Naive thymus-derived CD4-positive, alpha-beta T cell (primary cell): ENCODE data around the gene TOX2. TPM values are rescaled to one million over a fixed set of nuclear protein-coding genes. Genes with fewer than 3 reads are reported as not detected.

ENCODE experiments used
- ATAC-seq: fragments of 150-1000 bp; cut with Tn5 transposase; 2 replicates; pipeline ENCODE4 v1.10.0; 2021; ENCODE audit warnings: mild to moderate bottlenecking, moderate library complexity
- CTCF ChIA-PET: fragments of 350-600 bp; sonication (Branson Sonifier 250); formaldehyde crosslinking; loops from one replicate; lab custom pipeline; 2021; ENCODE audit warnings: antibody characterized with exemption; lab: Charles Lee
- POLR2A ChIA-PET: fragments of 350-600 bp; sonication (Branson Sonifier 250); formaldehyde crosslinking; loops from one replicate; lab custom pipeline; 2021; ENCODE audit warnings: antibody characterized with exemption, inconsistent platforms; lab: Charles Lee
- DNase-seq, 9 donors: peaks; one replicate each; pipeline versions ENCODE4 v3.0.0 to v3.0.0-alpha.2; 2020 to 2022; ENCODE audit warnings: mixed read lengths in 1 of 9
- H3K27ac ChIP-seq: one replicate; pipeline ENCODE4 v1.7.0; 2013; ENCODE audit warnings: mild to moderate bottlenecking, low read depth, low read length, moderate library complexity
- H3K27me3 ChIP-seq, 2 donors: one replicate each; pipeline ENCODE4 v1.7.0; 2013; ENCODE audit warnings: low read length in 2 of 2, mild to moderate bottlenecking in 2 of 2, moderate library complexity in 2 of 2; ENCODE audit not compliant: control insufficient read depth in 2 of 2, insufficient read depth in 2 of 2
- H3K36me3 ChIP-seq, 3 experiments: 1 replicate in 2 of 3; 2 replicates in 1 of 3; pipeline ENCODE4 v1.7.0; 2013; ENCODE audit warnings: low read length in 3 of 3, mild to moderate bottlenecking in 3 of 3, moderate library complexity in 1 of 3; ENCODE audit not compliant: insufficient read depth in 3 of 3, control insufficient read depth in 2 of 3
- H3K4me1 ChIP-seq, 2 donors: one replicate each; pipeline ENCODE4 v1.7.0; 2013; ENCODE audit warnings: low read length in 2 of 2, mild to moderate bottlenecking in 2 of 2, moderate library complexity in 1 of 2; ENCODE audit not compliant: control insufficient read depth in 2 of 2, insufficient read depth in 2 of 2
- H3K4me3 ChIP-seq: 2 replicates; pipeline ENCODE4 v1.7.0; 2013; ENCODE audit warnings: mild to moderate bottlenecking, low read length
- H3K9me3 ChIP-seq, 3 experiments: 1 replicate in 2 of 3; 2 replicates in 1 of 3; pipeline ENCODE4 v1.7.0; 2013; ENCODE audit warnings: low read length in 3 of 3; ENCODE audit not compliant: control insufficient read depth in 2 of 3
- H3K27ac Mint-ChIP-seq, 9 donors: one replicate each; pipeline ENCODE4 v1.8.0; 2020 to 2022; ENCODE audit warnings: mixed read lengths in 9 of 9, mild to moderate bottlenecking in 8 of 9, moderate library complexity in 5 of 9, inconsistent platforms in 2 of 9
- H3K27me3 Mint-ChIP-seq, 5 donors: one replicate each; pipeline ENCODE4 v1.8.0; 2021 to 2022; ENCODE audit warnings: mixed read lengths in 5 of 5, mild to moderate bottlenecking in 1 of 5
- H3K36me3 Mint-ChIP-seq, 5 donors: one replicate each; pipeline ENCODE4 v1.8.0; 2020 to 2022; ENCODE audit warnings: mixed read lengths in 5 of 5, mild to moderate bottlenecking in 3 of 5, inconsistent platforms in 1 of 5
- H3K4me1 Mint-ChIP-seq, 7 donors: one replicate each; pipeline ENCODE4 v1.8.0; 2020 to 2022; ENCODE audit warnings: mixed read lengths in 7 of 7, mild to moderate bottlenecking in 3 of 7, inconsistent platforms in 1 of 7
- H3K4me3 Mint-ChIP-seq, 10 donors: one replicate each; pipeline ENCODE4 v1.8.0; 2020 to 2022; ENCODE audit warnings: mild to moderate bottlenecking in 10 of 10, mixed read lengths in 10 of 10, moderate library complexity in 6 of 10, inconsistent platforms in 2 of 10
- H3K9me3 Mint-ChIP-seq, 11 donors: one replicate each; pipeline ENCODE4 v1.8.0; 2020 to 2022; ENCODE audit warnings: mixed read lengths in 11 of 11, mild to moderate bottlenecking in 4 of 11, inconsistent platforms in 1 of 11, moderate library complexity in 1 of 11
- intact Hi-C, 2 donors: fragments of 100-400 bp; cut with micrococcal nuclease; formaldehyde crosslinking; loops; one replicate each; pipeline ENCODE4 v1.15.1; 2023
- polyA plus RNA-seq, 2 donors: library from polyadenylated mRNA; unstranded; fragments of 300-500 nt; fragmentation: Illumina TruSeq; gene quantifications; one replicate each; pipeline ENCODE4 v1.2.3, GENCODE V29; 2021
- total RNA-seq, 6 experiments: library from RNA in 5 of 6; stranded (reverse) in 5 of 6; gene quantifications; 1 replicate in 5 of 6; 2 replicates in 1 of 6; pipeline ENCODE4 v1.2.3 and lab custom pipeline; 2021 to 2026

Gene TOX2
- total and polyA plus RNA-seq, 7 experiments from 2014 or later: 0.22 to 7.1 (median 1.5) TPM

DNA sequence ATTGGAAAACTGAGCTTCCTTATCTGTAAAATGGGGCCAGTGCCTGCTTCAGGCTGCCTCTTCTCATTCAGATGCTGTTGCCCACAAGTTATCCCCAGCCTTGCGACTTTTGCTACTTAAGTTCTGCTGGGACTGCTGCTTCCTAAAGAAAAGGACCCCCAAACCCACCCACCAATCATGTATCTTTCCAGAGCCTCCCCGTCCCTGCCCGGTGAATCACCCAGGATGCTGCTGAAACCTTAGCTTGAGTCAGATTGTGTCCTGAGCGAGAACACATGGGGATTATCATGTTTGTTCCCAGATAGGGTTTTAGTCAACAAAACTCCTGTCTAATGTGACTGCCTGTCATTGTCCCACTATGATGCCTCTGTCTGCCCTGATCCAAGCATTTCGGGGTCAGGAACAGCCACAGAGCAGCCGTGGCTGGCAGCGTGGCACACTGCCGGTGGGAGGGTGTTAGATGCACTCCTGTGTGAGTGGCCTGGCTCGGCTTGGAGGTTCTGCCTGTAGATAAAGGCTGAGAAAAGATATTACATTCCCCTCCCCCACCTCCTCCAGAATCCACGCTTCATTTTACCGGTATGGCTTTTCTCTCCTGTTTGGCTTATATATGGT is 79.9 kb downstream of the TOX2 start:
- Mint-ChIP-seq H3K36me3 (peaks cover 0 to 24% (median 0%) of the 10 kb centered on the region in 5 donors), H3K9me3 (peaks cover 0 to 16% (median 3%) of the 10 kb centered on the region in 11 donors), H3K4me1 (peaks cover 4 to 21% (median 7%) of the 10 kb centered on the region in 7 donors), H3K4me3 (no peak overlapping the region), H3K27me3 (peaks cover 0 to 16% (median 0%) of the 10 kb centered on the region in 5 donors), H3K27ac (no peak overlapping the region)
- H3K27me3 ChIP-seq: no peaks in the 10 kb centered on the region
- no peak for ATAC-seq
- intact Hi-C loops: no loop called here
- no peaks in the 10 kb centered on the region for H3K4me1 ChIP-seq
- ChIA-PET CTCF (no interaction called here), POLR2A (no interaction called here)
- DNase-seq: no peak
- H3K36me3 ChIP-seq: no peaks in the 10 kb centered on the region
- no peaks in the 10 kb centered on the region for H3K9me3 ChIP-seq
- no peak overlapping the region for H3K4me3 ChIP-seq
- no peak overlapping the region for H3K27ac ChIP-seq

DNA sequence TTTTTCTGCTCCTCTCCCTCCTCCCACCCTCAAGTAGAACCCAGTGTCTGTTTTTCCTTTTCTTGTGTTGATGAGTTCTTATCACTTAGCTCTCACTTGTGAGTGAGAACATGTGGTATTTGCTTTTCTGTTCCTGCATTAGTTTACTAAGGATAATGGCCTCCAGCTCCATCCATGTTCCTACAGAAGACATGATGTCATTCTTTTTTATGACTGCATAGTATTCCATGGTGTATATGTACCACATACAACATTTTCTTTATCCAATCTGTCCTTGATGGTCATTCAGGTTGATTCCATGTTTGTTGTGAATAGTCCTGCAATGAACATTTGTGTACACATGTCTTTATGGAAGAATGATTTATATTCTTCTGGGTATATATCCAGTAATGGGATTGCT is 81.0 kb downstream of the TOX2 start:
- ChIA-PET CTCF (interaction anchor here (0.6 kb wide), 1 partner anchor 1325 kb away, joined by 4 read pairs; no protein-coding TSS in a partner anchor), POLR2A (interaction anchor here (1.2 kb wide), 1 partner anchor 24 kb away, joined by 3 read pairs; no protein-coding TSS in a partner anchor)
- Mint-ChIP-seq H3K36me3 (peaks cover 0 to 28% (median 0%) of the 10 kb centered on the region in 5 donors), H3K27me3 (peaks cover 0 to 25% (median 3%) of the 10 kb centered on the region in 5 donors), H3K9me3 (peaks cover 0 to 12% (median 0%) of the 10 kb centered on the region in 11 donors), H3K4me1 (peaks cover 4 to 17% (median 7%) of the 10 kb centered on the region in 7 donors), H3K4me3 (no peak overlapping the region), H3K27ac (no peak overlapping the region)
- DNase-seq: no peak
- H3K27me3 ChIP-seq: no peaks in the 10 kb centered on the region
- H3K4me1 ChIP-seq: no peaks in the 10 kb centered on the region
- no peaks in the 10 kb centered on the region for H3K36me3 ChIP-seq
- H3K9me3 ChIP-seq: no peaks in the 10 kb centered on the region
- intact Hi-C loops: no loop called here
- no peak for ATAC-seq
- no peak overlapping the region for H3K27ac ChIP-seq
- no peak overlapping the region for H3K4me3 ChIP-seq

DNA sequence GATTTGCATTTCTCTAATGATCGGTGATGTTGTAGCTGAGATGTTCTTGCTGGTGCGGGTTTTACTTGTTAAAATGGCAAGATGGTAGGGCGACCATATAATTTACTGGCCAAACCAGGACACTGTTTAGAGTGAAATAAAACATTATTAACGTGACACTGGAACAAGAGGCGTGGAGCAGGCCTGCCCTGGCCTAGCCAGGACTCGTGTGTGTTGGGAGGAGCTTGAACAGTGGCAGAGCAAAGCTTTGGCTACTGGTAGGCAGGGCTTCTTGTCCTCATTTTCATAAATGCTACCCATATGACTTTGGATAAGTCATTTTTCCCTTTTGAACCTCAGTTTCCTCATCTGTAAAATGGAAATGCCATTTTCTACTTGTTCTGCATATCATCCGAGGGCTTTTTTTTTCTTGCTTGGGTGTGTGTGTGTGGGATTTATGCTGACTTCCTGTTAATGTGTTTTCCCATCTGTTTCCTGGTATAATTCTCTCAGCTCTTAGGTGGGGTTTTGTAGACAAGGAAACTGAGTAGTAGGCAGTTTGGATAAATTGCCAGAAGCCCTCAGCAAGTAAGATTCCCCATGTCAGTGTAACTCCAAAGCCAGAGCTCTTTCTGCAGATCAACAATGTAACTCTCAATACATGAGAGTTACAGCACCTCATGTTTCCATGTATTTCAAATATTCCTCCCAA is 81.7 kb downstream of the TOX2 start:
- Mint-ChIP-seq H3K36me3 (peaks cover 0 to 29% (median 0%) of the 10 kb centered on the region in 5 donors), H3K27me3 (peaks cover 0 to 25% (median 5%) of the 10 kb centered on the region in 5 donors), H3K9me3 (peaks cover 0 to 12% (median 0%) of the 10 kb centered on the region in 11 donors), H3K27ac (no peak overlapping the region), H3K4me1 (peaks cover 4 to 17% (median 8%) of the 10 kb centered on the region in 7 donors), H3K4me3 (no peak overlapping the region)
- Histone ChIP-seq H3K9me3 (no peaks in the 10 kb centered on the region), H3K27ac (no peak overlapping the region), H3K36me3 (no peaks in the 10 kb centered on the region), H3K27me3 (no peaks in the 10 kb centered on the region), H3K4me1 (no peaks in the 10 kb centered on the region), H3K4me3 (no peak overlapping the region)
- intact Hi-C loops: no loop called here
- POLR2A ChIA-PET: interaction anchor here (0.6 to 1.2 kb wide), 2 partner anchors 23 to 57 kb away, joined by 3 read pairs; no protein-coding TSS in a partner anchor
- CTCF ChIA-PET: no interaction called here
- DNase-seq (no peak), ATAC-seq (no peak)

DNA sequence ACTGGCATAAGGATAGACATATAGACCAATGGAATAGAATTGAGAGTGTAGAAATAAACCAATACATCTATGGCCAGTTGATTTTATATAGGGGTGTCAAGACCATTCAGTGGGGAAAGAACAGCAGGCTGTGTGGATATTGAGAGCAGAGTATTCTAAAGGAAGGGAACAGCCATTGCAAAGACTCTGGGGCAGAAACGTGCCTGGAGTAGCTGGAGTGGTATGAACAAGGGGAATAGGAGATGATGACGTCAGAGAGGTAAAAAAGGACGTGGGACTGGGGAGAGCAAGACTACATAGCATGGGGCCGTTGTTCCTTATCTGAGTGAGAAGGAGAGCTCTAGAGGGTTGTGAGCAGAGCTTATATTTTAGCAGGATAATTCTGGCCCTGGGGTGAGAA is 85.2 kb downstream of the TOX2 start:
- H3K9me3 Mint-ChIP-seq: peaks cover 0 to 12% (median 0%) of the 10 kb centered on the region in 11 donors
- Histone ChIP-seq H3K4me3 (no peak overlapping the region), H3K36me3 (no peaks in the 10 kb centered on the region), H3K4me1 (no peaks in the 10 kb centered on the region), H3K27ac (no peak overlapping the region), H3K27me3 (no peaks in the 10 kb centered on the region), H3K9me3 (no peaks in the 10 kb centered on the region)
- H3K4me1 Mint-ChIP-seq: peaks cover 4 to 30% (median 11%) of the 10 kb centered on the region in 7 donors
- intact Hi-C loops: no loop called here
- ATAC-seq (no peak), DNase-seq (no peak)
- H3K27ac Mint-ChIP-seq: no peak overlapping the region
- ChIA-PET POLR2A (no interaction called here), CTCF (no interaction called here)
- H3K4me3 Mint-ChIP-seq: no peak overlapping the region
- peaks cover 0 to 41% (median 11%) of the 10 kb centered on the region in 5 donors for H3K27me3 Mint-ChIP-seq
- H3K36me3 Mint-ChIP-seq: peaks cover 0 to 31% (median 0%) of the 10 kb centered on the region in 5 donors

DNA sequence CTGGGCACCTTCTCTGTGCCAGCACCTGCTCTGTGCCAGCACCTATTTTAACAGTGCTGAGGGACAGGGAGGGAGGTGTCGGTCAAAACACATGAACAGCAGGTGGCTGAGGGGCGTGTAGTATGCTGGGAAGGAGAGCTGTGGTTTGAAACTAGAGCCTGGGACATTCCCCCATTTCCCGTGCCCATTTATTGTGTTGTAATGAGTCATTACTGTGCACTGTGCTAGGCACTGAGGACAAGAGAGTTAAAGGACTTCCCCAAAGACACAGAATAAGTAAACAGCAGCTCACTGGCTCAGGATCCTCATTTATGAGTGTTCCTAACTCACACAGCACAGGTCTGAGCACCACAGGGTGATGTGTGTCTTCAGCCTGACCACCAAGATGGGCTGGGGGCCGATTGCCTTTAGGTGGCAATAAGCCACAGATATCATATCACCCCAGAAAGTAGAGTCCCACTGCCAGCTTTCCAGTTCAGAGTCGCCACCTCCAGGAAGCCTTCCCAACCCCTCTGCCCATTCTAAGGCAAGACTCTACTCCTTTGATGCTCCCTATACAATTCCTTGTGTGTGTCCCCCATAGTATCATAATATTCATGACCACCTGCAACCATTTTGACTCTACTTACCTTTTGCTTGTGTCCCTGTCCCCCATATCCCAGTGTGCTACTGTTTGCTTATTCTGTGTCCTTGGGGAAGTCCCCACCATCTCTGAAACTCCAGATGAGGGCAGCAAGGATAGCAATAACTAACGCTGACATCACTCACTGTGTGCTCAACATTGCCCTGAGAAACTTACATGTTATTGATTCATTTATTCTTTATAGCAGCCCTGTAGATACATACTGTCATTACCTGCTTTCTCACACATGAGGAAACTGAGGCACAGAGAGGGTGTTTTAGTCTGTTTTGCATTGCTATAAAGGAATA is 87.3 kb downstream of the TOX2 start:
- H3K9me3 Mint-ChIP-seq: peaks cover 0 to 5% (median 0%) of the 10 kb centered on the region in 11 donors
- Histone ChIP-seq H3K36me3 (no peaks in the 10 kb centered on the region), H3K27ac (no peak overlapping the region), H3K4me3 (no peak overlapping the region), H3K9me3 (no peaks in the 10 kb centered on the region), H3K27me3 (no peaks in the 10 kb centered on the region), H3K4me1 (no peaks in the 10 kb centered on the region)
- DNase-seq (no peak), ATAC-seq (no peak)
- intact Hi-C loops: no loop called here
- CTCF ChIA-PET: interaction anchor here (0.8 kb wide), 1 partner anchor 112 kb away, joined by 3 read pairs; no protein-coding TSS in a partner anchor
- H3K4me1 Mint-ChIP-seq: peaks cover 2 to 24% (median 14%) of the 10 kb centered on the region in 7 donors
- peak overlapping the region in 1 of 9 donors; percentile 28 for H3K27ac Mint-ChIP-seq
- peaks cover 0 to 19% (median 0%) of the 10 kb centered on the region in 5 donors for H3K36me3 Mint-ChIP-seq
- H3K27me3 Mint-ChIP-seq: peaks cover 0 to 46% (median 11%) of the 10 kb centered on the region in 5 donors
- H3K4me3 Mint-ChIP-seq: no peak overlapping the region
- POLR2A ChIA-PET: no interaction called here

DNA sequence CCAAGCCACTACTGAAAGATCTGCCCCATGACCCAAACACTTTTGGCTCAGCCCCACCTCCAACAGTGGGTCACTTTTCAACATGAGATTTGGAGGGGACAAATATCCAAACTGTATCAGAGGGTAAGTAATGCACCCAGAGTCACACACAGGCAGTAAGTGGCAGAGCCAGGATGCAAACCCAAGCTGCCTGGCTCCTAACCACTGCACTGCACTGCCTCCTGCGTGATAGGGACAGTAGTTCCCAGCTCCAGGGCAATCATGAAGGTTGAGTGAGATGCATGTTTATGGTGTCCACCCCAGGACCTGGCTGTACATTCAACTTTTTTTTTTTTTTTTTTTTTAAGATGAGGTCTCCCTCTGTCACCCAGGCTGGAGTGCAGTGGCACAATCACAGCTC is 88.2 kb downstream of the TOX2 start:
- H3K27ac Mint-ChIP-seq: no peak overlapping the region
- H3K4me3 Mint-ChIP-seq: no peak overlapping the region
- Histone ChIP-seq H3K27me3 (no peaks in the 10 kb centered on the region), H3K27ac (no peak overlapping the region), H3K4me3 (no peak overlapping the region), H3K36me3 (no peaks in the 10 kb centered on the region), H3K9me3 (no peaks in the 10 kb centered on the region), H3K4me1 (no peaks in the 10 kb centered on the region)
- peaks cover 4 to 24% (median 9%) of the 10 kb centered on the region in 7 donors for H3K4me1 Mint-ChIP-seq
- peaks cover 0 to 3% (median 0%) of the 10 kb centered on the region in 11 donors for H3K9me3 Mint-ChIP-seq
- no peak for ATAC-seq
- ChIA-PET POLR2A (no interaction called here), CTCF (interaction anchor here (0.6 kb wide), 1 partner anchor 216 kb away, joined by 3 read pairs; no protein-coding TSS in a partner anchor)
- no peak for DNase-seq
- intact Hi-C loops: no loop called here
- peaks cover 0 to 46% (median 11%) of the 10 kb centered on the region in 5 donors for H3K27me3 Mint-ChIP-seq
- peaks cover 0 to 13% (median 0%) of the 10 kb centered on the region in 5 donors for H3K36me3 Mint-ChIP-seq
